Forelimb muscle (tissue), 1 donor: Measurements from ENCODE around the gene HOPX. TPM values are rescaled to one million over a fixed set of nuclear protein-coding genes. Genes with fewer than 3 reads are reported as not detected.
A peak's percentile ranks its signal among the peaks of the same experiment; 100 is the strongest.
"Not testable (repeated sequence)": the region's sequence is repeated elsewhere in the genome, so short reads cannot be mapped to it uniquely, and the experiment has no call there.

Source experiments
- DNase-seq: peaks from one replicate; pipeline ENCODE4 v3.0.0-alpha.2; 2013; ENCODE audit warnings: low read depth
- polyA plus RNA-seq: library from polyadenylated mRNA; unstranded; fragments of 120-200 nt; gene quantifications from one replicate; pipeline ENCODE4 v1.2.1, GENCODE V29; 2013; ENCODE audit not compliant: insufficient read length

Gene HOPX
- polyA plus RNA-seq, 1 donor, result 25.4 TPM

DNA sequence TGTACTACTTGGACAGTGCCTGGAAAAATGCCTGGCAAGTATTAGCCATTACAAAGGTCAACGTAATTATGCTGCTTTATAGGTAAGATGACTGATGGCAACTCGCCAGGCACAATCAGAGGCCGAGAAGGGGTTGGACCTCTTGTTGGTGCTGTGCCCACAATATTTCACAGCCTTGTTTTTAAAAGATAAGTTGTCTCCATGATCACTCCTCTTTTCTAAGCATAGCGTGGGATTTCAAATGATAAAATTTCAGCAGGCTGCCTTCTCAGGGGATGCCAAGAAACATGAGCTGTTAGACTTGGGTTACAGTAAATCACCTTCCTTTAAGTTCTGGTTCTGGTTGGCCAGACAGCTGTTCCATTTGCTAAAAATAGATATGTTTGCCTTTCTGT is 26.9 kb downstream of the HOPX start:
- DNase-seq, result no peak

DNA sequence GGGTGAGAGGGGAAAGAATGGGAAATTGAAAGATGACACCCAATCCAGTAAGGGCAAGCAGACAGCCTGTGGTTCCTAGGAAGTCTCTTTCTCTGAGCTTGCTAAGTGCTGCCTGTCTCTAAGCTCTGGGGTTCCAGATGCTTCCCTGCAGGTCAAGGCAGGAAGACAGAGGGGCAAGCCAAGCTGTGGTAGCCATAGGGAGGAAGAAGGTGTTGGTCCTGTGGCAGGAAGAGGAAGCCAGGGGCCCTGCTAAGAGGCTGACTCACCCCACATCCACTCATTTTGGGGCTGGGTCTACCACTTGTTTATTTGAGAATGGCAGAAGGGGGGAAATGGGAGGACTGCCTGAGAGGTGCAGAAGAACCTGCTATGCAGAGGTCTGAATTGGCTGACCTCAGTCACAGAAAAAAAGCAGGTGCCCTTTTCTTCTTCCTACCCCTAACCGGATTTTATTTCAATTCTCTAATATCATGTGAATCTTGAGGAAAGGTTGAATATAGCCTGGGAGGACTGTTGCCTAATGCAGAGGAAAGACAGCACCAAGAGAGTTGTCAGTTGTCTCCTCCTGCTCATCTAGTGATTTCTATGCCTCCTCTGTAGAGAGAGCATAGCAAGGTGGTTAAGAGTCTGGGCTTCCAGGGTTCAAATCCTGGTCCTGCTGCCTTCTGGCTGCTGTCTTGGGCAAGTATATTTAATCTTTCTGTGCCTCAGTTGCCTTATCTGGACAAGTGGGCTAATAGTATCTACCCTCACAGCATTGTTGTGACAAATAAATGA is 27.4 kb downstream of the HOPX start:
- DNase-seq, result no peak

DNA sequence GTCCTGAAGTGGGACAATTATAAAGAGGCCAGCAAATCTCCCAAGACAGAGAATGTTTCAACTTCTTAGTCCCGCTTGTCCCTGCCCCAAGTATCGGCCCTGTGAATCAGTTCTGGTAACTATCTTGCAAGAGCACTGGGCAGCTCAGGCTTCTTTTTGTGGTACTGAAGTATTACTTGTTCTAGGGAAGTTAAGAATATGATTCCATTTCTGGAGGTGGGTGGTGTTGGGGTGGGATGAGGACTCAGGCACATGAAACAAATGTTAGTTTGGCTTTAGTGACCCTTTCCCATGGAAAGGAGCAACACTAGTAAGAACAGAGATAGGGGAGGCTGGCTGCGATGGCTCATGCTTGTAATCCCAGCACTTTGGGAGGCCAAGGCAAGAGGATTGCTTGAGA is 28.9 kb downstream of the HOPX start:
- no peak for DNase-seq

DNA sequence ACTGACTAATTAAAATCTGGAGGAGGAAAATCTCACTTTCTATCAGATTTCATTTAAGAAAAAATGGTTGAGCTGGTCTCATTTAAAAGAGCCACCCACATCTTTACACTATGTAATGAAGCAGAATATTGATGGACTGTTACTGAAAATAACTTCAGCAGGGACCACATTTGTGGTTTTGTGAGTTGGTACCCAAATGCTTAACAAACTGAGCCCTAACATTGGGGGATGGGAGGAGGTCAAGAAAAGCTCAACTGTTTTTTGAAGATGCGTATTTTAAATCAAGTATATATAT is 30.1 kb downstream of the HOPX start:
- DNase-seq, result no peak

DNA sequence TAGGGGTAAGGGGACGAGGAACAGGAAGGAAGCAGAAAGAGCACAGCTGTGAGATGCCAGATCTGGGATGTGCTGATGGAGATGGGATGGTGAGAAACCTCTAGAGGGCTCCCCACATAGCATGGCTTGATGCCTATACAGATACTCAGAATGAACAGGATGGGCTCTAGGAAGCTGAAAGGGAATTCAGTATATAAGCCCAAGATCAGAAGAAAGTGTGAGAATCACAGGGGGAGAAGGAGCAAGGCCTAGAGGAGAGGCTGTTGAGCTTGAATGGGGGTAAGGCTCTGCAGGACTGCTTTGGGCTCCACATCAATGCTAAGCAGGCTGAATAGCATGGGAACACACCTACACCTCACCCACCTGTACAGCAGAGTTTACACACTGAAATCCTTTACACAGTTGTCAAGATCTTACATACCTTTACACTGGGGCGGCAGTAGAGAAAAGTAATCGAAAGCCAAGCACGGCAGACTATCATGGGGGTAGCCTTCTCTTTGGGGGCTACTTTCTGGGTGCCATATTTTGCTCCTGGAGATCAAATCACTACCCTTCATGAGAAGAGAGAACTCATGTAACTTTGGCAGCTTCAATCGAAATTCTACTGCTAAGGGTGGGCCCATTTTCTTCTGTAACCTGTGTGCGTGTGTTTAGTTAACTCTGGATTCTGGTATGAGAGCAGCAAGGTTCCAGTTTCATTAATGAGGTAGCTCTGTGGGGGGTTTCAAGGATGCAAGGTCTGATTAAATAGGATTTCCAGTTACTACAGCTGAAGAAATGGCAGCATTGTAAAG is 30.6 kb downstream of the HOPX start:
- no peak for DNase-seq

DNA sequence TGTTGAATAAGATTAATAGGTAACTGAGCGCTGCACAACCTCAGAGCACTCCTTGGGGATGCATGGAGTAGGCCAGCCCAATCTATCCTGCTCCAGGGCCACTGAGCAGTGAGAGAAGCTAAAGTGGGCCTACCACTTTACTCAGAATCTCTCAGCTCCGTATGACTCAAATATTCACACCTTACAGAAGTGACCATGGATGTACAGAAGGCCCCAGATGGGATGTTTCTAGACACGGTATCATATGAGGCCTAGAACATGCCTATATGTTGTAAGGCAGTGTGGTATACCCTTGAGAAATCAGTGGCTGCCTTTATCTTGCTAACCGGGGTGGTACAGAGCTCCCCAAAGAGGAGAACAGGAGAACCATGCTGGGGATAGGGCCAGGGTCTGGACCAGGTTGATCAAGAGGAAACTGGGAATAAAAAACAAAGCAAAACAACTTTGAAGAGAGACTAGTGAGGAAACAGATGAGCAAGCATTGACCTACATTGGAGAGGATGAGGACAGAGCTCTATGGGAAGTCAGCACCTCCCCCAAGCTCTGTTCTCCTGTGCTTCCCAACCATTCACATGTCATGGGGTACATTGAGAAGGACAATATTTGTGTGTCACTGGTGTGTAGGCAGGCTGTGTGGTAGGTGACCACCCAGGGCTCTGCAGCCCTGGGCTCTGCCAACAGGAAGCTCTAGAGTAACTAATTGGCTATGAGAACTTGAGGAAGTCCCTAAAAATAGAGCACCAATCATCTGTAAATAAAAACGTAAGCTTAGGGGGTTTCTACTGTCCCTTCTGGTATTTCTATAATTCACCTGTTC is 31.4 kb downstream of the HOPX start:
- no peak for DNase-seq

DNA sequence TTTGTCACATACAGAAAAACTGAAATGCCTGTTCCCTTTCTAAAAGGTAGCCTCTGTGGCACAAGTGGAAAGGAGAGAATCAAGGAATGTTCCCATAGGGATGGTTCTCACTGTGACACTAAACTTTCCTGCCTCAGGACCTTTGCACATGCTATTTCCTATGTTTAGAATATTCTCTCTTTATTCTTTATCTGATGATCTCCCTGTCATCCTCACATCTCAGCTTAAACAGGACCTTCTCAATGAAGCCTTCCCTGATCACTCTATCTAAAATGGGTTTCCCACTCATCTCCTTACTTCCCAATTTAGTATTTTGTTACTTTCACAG is 32.3 kb downstream of the HOPX start:
- DNase-seq, result no peak

DNA sequence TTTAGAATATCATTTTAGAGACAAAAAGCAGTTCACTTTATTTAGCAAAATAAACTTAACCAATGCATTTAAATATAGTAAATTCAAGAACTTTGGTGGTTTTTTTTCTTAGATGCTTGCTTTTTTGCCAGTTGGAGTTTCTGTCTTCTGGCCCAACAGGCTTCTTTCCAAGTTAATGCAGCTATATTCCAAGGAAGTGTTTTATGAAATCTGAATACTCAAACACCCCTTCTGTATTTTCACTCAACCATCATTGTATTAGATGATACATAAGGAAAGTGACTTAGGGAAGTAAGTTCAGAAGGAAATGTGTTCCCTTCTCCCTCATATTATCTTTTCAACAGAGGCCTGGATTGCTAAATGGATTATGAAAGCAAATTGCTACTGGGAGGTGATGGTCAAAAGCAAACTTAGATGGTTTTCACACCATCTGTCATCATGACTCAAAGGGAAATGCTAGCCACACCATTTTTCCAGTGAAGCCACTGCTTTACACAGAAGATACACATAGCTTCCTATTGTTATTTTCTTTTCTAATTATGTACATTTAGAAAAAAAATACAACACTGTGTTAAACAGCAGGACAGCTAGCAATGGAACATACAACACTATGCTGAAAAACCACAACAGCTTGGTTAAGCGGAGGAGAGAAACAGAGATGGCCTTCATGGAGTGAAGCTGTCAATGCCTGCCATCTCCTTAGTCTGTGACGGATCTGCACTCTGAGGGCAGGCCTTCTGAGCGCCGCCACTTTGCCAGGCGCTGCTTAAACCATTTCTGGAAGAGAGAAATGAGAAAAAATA is 32.9 kb downstream of the HOPX start:
- DNase-seq, result peak; percentile 19

DNA sequence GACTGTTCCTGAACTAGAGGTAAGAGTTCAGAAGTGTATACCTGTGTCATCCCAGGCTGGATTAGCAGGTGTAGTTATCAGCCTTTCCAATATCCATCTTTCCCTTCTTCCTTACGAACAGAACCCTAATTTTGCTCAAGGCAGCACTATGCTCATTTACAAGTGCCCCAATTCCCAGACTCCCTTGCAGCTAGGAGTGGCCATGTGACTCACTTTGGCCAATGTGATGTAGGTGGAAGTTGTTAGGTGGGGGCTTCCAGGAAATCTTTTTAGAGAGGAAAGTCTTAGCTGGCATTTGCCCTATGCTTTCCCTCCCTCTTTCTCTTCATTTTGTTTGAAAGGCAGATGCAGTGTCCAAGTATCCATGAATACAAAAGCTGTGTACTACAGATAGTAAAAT is 34.8 kb downstream of the HOPX start:
- DNase-seq, result no peak

DNA sequence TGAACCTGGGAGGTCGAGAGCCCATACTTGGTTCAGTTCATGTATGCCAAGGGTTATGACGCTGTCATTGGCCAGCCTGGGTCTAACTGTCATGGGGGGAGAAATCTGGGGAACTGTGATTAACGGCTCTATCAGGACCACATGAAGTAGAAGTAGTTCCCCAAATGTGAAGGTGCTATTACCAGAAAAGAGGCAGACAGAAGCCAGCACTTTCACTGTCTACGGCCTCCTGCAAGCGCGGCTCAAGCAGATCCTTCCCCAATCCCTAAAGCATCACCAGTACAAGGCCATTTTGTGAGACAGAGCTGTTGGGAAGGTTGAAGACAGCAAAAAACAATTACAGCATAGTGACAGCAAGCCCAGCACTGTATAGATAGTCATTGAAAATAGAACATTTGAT is 37.5 kb downstream of the HOPX start:
- DNase-seq, result no peak

DNA sequence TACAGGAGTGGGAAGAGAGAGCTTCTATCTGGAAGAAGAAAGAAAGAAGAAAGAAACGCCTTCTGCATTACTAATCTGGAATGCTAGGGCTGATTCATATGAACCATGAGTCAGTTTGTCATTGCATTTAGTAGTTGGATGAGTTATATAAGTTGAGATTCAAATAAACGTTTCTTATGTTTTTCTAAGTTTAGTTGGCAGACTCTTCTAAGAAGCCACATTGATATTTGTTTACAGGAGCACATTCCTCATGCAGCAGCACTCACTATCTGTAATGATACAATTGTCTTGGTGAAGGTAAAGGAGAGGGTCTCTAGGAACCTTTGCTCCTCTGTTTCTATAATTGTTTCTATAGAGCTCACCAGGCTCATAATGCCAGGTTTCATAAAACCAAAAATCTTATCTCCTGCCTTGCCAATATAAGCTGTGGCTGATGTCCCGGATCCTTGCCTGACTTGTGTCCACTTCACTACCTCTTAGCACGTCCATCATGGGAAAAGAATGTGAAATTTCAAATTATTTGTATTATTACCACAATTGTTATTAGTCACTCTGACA is 39.5 kb downstream of the HOPX start:
- DNase-seq, result no peak

DNA sequence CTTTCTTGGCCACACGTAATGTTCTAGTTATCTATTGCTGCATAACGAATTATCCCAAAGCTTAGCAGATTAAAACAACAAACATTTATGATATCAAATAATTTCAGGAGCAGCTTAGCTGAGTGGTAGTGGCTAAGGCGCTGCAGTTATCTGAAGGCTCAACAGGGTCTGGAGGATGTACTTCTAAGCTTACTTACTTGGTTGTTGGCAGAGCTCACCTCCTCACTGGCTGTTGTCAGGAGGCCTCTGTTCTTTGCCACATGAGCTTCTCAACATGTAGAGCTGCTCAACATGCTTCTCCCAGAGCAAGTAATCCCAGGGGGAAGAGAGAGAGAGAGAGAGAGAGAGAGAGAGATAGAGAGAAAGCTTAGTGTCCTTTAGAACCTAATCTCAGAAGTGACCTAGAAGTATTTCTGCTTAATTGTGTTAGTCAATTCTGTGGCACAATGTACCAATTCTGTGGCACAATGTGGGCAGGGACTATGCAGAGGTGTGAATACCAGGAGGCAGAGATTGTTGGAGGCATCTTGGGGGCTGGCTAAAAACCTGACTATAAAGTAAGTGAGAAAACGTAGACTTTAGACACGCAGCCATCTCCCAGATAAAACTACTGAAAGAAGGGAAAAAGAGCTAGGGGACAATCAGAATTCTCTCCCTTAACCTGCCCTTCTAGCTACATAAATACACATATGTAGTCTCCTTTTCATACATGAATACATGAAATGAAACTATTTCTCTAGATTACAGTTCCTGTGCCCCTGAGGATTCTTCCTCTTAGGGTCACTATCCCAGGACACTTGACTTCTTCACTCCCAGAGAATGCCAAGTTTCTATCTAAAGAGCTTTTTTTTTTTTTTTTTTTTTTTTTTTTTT is 40.2 kb downstream of the HOPX start:
- DNase-seq, result no peak

DNA sequence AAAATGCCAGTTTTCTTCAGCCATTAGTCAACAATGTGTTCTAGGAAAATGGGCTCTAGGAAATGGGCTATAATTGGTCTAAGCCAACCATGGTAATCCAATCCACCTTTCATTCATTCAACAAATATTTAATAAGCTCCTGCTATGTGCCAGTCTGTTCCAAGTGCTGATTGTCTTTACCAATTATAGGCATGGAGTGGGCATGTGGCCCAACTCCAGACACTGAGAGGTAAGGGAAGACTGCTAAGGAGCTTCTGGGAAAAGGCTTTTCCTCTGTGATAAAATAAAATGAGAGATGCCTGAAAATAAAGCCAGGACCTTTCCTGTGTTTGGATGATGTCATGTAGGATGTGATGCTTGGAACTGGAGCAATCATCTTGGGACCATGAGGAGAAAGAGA is 43.3 kb downstream of the HOPX start:
- no peak for DNase-seq

DNA sequence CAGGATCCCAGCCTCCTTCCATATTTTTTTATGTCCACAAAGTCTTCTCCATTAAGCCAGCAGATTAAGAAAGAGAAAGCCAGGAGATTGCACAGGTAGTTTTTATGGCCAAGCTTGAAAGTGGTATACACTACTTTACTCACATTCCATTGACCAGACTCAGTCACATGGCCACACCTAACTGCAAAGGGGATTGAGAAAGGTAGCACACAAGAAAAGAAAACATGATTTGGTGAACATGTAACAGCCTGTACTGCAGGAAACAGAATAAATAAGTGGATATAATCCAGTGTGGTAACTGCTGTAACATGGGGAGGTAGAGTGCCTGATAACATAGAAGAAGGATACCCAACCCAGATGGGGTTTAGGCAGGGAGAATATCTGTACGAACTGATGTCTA is 43.9 kb downstream of the HOPX start:
- DNase-seq, result no peak

DNA sequence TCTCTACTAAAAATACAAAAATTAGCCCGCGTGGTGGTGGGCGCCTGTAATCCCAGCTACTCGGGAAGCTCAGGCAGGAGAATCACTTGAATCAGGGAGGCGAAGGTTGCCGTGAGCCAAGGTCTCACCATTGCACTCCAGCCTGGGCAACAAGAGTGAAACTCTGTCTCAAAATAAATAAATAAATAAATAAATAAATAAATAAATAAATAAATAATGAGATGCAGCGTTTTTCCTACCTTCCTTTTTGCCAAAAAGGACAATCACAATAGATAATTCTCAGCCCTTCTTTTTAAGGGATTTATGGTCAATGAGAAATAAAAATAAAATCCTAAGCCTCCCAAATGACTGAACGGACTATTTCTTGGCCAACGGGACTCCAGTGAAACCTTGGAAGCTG is 46.1 kb downstream of the HOPX start:
- not testable (repeated sequence) for DNase-seq

DNA sequence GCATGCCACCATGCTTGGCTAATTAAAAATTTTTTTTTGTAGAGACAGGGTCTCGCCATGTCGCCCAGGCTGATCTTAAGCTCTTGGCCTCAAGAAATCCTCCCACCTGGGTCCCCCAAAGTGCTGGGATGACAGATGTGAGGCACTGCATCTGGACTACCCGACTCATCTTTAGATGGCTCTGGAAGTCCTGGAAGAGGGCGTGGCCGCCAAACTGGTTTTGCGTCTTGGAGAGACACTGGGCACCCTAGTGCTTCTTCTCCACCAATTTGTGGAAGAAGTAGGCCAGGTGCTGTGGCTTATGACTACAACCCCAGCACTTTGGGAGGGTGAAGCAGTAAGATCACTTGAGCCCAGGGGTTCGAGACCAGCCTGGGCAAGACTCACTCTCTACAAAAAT is 47.6 kb downstream of the HOPX start:
- DNase-seq, result no peak

DNA sequence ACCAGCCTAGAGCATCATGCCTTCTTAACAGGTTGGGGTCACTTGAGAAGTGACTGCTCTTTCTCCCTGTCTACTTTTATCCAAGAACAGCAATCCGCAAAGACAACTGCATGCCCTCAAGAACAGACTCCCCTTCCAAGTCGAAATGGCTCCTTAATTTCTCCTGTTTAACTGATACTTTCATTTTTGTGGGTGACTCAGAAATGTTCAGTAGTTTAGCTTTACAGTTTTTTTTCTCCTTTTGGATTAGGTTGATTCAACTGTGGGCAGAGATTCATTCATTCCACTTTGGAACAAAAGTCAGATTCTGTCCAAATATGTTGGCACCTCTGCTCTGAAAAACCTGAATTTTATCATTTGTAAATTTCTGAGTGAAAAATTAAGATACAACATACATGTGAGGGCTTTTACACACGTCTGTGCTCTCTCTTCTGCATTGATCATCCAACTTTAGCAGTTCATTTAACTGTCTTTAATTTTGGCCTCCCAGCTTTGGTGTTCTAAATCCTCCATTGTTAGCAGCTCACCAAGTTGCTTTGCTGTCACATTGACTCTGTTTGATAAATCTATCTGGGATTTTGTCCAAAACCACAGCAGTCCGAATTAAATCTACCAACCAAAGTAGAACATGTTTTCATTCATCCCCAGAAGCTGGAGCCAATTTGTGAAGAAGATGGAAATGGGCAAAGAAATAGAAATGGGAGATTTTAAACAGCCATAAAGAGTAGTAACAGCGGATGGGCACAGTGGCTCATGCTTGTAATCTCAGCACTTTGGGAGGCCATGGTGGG is 50.0 kb downstream of the HOPX start:
- DNase-seq, result no peak

DNA sequence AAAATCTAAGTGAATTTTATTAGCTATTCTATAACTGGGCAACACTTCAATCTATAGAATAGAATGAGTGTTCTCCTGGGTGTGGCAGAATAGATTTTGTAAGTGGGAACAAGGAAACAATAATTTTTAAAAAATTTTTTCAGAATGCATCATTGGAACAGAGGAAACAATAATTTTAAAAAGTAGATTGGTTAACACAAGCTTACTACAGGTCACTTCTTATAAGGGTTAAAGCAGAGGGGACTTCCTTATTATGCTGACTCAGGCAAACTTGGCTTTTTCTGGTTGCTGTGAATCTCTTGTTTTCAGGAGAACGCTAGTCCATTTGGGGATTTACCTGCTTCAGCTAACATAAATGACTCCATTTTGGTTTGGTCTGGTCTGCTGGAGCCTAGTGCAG is 52.5 kb downstream of the HOPX start:
- no peak for DNase-seq

DNA sequence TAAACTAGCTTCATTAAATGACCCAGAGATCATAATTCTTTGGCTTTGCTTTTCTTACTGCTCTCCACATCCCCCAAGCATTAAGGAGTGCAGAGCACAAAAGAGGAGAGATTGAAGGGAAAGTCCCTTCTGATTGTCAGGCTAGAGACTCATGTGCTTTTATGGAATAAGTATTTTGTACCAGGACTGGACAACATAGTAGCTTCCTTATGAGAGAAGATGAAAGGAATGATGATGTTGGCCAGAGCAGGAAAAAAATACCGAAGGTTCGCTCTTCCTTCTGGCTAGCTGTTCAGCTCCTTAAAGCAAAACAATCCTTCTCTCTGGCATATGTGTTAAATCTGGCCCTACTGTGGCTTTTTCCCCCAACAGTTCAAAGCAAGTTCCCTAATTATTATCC is 53.1 kb downstream of the HOPX start:
- no peak for DNase-seq

DNA sequence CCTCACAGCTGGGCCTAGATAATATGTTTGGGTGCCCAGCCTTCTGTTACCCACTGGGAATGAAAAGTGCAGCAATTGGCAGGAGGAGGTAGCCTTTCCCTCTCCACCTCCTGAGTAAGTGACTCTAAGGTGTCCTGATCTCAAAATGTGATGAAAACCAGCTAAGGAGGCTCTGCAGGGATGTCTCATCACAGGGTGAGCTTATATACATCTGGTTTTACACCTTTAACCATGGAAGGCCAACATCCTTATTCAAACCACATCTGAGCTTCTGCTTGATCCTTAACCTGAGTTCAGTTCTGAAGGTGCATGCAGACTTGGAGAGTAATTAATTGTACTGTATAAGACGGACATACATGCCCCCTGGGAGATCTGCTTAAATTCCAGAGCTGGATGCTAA is 53.7 kb downstream of the HOPX start:
- DNase-seq, result no peak
